HG03432 (cell line): ENCODE data around the gene UGT1A9.
"Not testable (repeated sequence)": the region's sequence is repeated elsewhere in the genome, so short reads cannot be mapped to it uniquely, and the experiment has no call there.

ENCODE experiments used
- ATAC-seq: cut with Tn5 transposase; IDR thresholded peaks from one replicate; pipeline ENCODE4 v1.9.1; 2021; ENCODE audit warnings: mild to moderate bottlenecking, moderate library complexity; ENCODE audit not compliant: unreplicated experiment

Gene UGT1A9

GRCh38 chr2:233671290-233672161 lies at the start of gene UGT1A9:
UGT1A9 (plus strand) TSS chr2:233671898; CDS start chr2:233671935, 37 bp downstream.
- no peak for ATAC-seq

GRCh38 chr2:233627331-233628025 lies 44.2 kb upstream of the UGT1A9 start:
- no peak for ATAC-seq

GRCh38 chr2:233636306-233636705 lies 35.4 kb upstream of the UGT1A9 start, which contains the start of gene UGT1A10:
UGT1A10 (plus strand) TSS chr2:233636448; CDS start chr2:233636523, 75 bp downstream.
- not testable (repeated sequence) for ATAC-seq

GRCh38 chr2:233638836-233639235 lies 32.9 kb upstream of the UGT1A9 start:
- no peak for ATAC-seq

GRCh38 chr2:233639860-233640259 lies 31.8 kb upstream of the UGT1A9 start:
- no peak for ATAC-seq

- no peak for ATAC-seq
Measured at GRCh38 chr2:233643128-233643527, 28.6 kb upstream of the UGT1A9 start.

- not testable (repeated sequence) for ATAC-seq
Measured at GRCh38 chr2:233646033-233646432, 25.7 kb upstream of the UGT1A9 start.

- ATAC-seq: no peak
Measured at GRCh38 chr2:233650981-233651380, 20.7 kb upstream of the UGT1A9 start.

- ATAC-seq: no peak
Measured at GRCh38 chr2:233651430-233651829, 20.3 kb upstream of the UGT1A9 start.

- no peak for ATAC-seq
Measured at GRCh38 chr2:233654501-233654900, 17.2 kb upstream of the UGT1A9 start.

GRCh38 chr2:233655043-233655442 lies 16.7 kb upstream of the UGT1A9 start:
- no peak for ATAC-seq

- ATAC-seq: not testable (repeated sequence)
Measured at GRCh38 chr2:233655943-233656342, 15.8 kb upstream of the UGT1A9 start.

GRCh38 chr2:233656443-233656842 lies 15.3 kb upstream of the UGT1A9 start:
- ATAC-seq: no peak

- no peak for ATAC-seq
Measured at GRCh38 chr2:233658610-233659009, 13.1 kb upstream of the UGT1A9 start.

- no peak for ATAC-seq
Measured at GRCh38 chr2:233663911-233664310, 7.8 kb upstream of the UGT1A9 start.

- no peak for ATAC-seq
Measured at GRCh38 chr2:233668605-233669260, 3.0 kb upstream of the UGT1A9 start.

- no peak for ATAC-seq
Measured at GRCh38 chr2:233672886-233673285, 1.2 kb downstream of the UGT1A9 start.

- no peak for ATAC-seq
Measured at GRCh38 chr2:233673896-233674295, 2.2 kb downstream of the UGT1A9 start.

GRCh38 chr2:233674314-233674713 lies 2.6 kb downstream of the UGT1A9 start:
- ATAC-seq: no peak

GRCh38 chr2:233674995-233675394 lies 3.3 kb downstream of the UGT1A9 start:
- ATAC-seq: no peak

GRCh38 chr2:233676046-233676445 lies 4.3 kb downstream of the UGT1A9 start:
- no peak for ATAC-seq
